ENCODE data around the gene GAS7. TPM values are rescaled to one million over a fixed set of nuclear protein-coding genes. Genes with fewer than 3 reads are reported as not detected.

Gene GAS7
- total and polyA plus RNA-seq, 9 donors: 7.1 to 48.0 (median 24.2) TPM

- intact Hi-C loops (cut with DNase I): no loop called here
- H3K4me3 ChIP-seq: no peak overlapping the region
- H3K36me3 ChIP-seq: no peaks in the 10 kb centered on the region
- H3K4me1 ChIP-seq (ENCODE audit: insufficient read depth): no peaks in the 10 kb centered on the region
- 82 to 86% (median 85%) methylated on average over 3 of the region's 3 CpGs for WGBS, 3 donors
- H3K27me3 ChIP-seq: no peaks in the 10 kb centered on the region
- no peak for TF ChIP-seq EP300 (IDR thresholded peaks at IDR 0.05)
- TF ChIP-seq, protein P1, sequence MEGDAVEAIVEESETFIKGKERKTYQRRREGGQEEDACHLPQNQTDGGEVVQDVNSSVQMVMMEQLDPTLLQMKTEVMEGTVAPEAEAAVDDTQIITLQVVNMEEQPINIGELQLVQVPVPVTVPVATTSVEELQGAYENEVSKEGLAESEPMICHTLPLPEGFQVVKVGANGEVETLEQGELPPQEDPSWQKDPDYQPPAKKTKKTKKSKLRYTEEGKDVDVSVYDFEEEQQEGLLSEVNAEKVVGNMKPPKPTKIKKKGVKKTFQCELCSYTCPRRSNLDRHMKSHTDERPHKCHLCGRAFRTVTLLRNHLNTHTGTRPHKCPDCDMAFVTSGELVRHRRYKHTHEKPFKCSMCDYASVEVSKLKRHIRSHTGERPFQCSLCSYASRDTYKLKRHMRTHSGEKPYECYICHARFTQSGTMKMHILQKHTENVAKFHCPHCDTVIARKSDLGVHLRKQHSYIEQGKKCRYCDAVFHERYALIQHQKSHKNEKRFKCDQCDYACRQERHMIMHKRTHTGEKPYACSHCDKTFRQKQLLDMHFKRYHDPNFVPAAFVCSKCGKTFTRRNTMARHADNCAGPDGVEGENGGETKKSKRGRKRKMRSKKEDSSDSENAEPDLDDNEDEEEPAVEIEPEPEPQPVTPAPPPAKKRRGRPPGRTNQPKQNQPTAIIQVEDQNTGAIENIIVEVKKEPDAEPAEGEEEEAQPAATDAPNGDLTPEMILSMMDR (IDR thresholded peaks at IDR 0.05): no peak
- TF ChIP-seq POLR2A (IDR thresholded peaks at IDR 0.05): no peak
- DNase-seq: no peak
- no peak overlapping the region for H3K27ac ChIP-seq
- no peaks in the 10 kb centered on the region for H3K9me3 ChIP-seq
These were observed 221.2 kb downstream of the GAS7 start for GRCh38 chr17:9977180-9977575.

DNA sequence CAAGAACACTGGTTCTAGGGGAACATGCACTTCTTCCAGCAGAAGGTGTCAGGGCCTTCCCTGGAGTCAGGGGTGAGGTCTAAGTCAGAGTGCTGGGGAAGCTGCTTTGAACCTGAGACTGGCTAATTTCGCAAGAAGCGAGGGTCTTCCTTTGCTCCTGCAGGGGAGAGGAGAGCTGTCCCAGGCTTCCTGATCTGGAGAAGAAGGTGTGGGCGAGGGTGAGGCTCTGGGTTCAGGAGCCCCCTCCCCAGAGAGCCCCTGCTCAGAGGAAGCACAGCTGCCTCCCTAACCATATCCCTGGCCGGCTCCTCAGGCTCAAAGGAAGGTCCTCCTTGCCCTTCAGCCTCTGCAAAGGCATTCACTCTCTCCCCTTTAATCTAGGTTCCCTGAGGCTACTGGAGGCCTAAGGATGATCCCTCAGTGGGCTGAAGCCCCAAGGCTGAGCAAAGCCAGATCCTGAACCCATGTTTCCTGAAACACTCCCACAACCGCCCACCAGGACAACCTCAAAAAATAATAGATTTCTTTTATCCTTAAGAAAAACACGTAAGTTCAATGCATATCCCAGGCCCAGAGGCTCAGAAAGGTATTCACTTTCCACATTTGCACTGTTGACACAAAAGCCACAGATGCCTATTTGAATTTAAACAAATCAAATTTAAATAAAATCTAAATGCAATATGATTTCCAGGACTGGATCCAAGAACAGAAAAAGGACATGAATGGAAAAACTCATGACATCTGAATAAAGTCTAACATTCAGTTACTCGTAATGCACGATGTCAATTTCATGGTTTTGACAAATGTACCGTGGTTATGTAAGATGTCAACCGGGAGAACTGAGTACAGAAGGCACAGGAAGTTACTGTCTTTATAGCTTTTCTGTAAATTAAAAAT lies 221.9 kb downstream of the GAS7 start:
- intact Hi-C loops (cut with DNase I): no loop called here
- DNase-seq: no peak

DNA sequence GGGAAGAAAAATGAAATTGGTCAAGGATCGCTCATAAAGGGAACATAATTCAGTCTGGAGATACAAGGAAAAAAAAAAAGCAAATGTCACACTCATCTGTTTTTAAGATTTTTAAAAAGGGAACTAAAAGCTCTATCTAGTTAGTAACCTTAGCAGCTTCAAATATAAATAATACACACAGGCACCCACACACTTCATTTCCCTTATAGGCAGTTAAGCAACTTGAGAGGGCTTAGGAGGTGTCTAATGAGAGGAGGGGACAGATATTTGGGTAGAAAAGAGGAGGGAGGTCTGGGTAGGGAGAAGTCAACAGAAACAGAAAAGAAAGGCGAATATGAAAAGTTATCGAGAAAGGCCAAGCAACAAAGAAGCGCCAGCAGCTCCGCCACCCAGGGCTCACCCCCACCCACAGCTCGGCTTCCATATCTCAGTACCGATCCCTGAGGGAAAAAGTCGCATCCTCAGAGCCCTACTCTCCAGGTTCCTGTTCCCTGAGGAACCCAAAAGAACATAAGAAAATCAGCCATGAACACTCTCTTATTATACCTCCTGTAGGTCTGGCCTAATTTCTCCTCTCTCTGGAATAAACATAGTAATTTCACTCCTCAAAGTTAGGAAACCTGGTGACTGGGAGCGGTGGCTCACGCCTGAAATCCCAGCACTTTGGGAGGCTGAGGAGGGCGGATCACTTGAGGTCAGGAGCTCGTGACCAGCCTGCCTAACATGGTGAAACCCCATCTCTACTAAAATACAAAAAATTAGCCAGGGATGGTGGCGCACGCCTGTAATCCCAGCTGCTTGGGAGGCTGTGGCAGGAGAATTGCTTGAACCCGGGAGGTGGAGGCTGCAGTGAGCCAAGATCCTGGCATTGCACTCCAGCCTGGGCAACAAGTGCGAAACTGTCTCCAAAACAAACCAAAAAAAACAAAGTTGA lies 223.7 kb downstream of the GAS7 start:
- H3K27ac ChIP-seq: peak overlapping the region in 1 of 2 donors; percentile 17
- H3K4me1 ChIP-seq (ENCODE audit: insufficient read depth): peaks cover 8% of the 10 kb centered on the region
- H3K9me3 ChIP-seq: no peaks in the 10 kb centered on the region
- no peak for TF ChIP-seq POLR2A (IDR thresholded peaks at IDR 0.05)
- no peak for TF ChIP-seq EP300 (IDR thresholded peaks at IDR 0.05)
- TF ChIP-seq, protein P1 (IDR thresholded peaks at IDR 0.05): no peak
- no peaks in the 10 kb centered on the region for H3K27me3 ChIP-seq
- intact Hi-C loops (cut with DNase I): no loop called here
- H3K36me3 ChIP-seq: no peaks in the 10 kb centered on the region
- WGBS, 3 donors: 63 to 71% (median 68%) methylated on average over 16 of the region's 16 CpGs
- no peak overlapping the region for H3K4me3 ChIP-seq
- DNase-seq: no peak

More for the DNA sequence above, 221.9 kb downstream of the GAS7 start:
- H3K9me3 ChIP-seq: no peaks in the 10 kb centered on the region
- no peak overlapping the region for H3K4me3 ChIP-seq
- peaks cover 6% of the 10 kb centered on the region for H3K4me1 ChIP-seq (ENCODE audit: insufficient read depth)
- H3K36me3 ChIP-seq: no peaks in the 10 kb centered on the region
- H3K27me3 ChIP-seq: no peaks in the 10 kb centered on the region
- 93 to 96% (median 94%) methylated on average over 10 of the region's 10 CpGs for WGBS, 3 donors
- TF ChIP-seq POLR2A (IDR thresholded peaks at IDR 0.05): no peak
- TF ChIP-seq, protein P1 (IDR thresholded peaks at IDR 0.05): no peak
- TF ChIP-seq EP300 (IDR thresholded peaks at IDR 0.05): no peak
- H3K27ac ChIP-seq: no peak overlapping the region

- H3K4me1 ChIP-seq (ENCODE audit: insufficient read depth): peaks cover 8% of the 10 kb centered on the region
- H3K9me3 ChIP-seq: no peaks in the 10 kb centered on the region
- no peaks in the 10 kb centered on the region for H3K36me3 ChIP-seq
- peak in 2 of 5 donors; percentile 40 to 47 for DNase-seq
- intact Hi-C loops (cut with DNase I): no loop called here
- no peak overlapping the region for H3K4me3 ChIP-seq
- WGBS, 3 donors: 7 to 14% (median 9%) methylated on average over 13 of the region's 13 CpGs
- H3K27me3 ChIP-seq: no peaks in the 10 kb centered on the region
- TF ChIP-seq POLR2A (IDR thresholded peaks at IDR 0.05): no peak
- TF ChIP-seq EP300 (IDR thresholded peaks at IDR 0.05): no peak
- TF ChIP-seq, protein P1 (IDR thresholded peaks at IDR 0.05): no peak
- peak overlapping the region in 1 of 2 donors; percentile 55 for H3K27ac ChIP-seq
These were observed 224.5 kb downstream of the GAS7 start for GRCh38 chr17:9973669-9974447.
